ENCODE data around the gene CPT1C. TPM values are rescaled to one million over a fixed set of nuclear protein-coding genes. Genes with fewer than 3 reads are reported as not detected.

The CPT1C gene
- total and polyA plus RNA-seq, 4 donors: 0.37 to 0.75 (median 0.59) TPM

DNA sequence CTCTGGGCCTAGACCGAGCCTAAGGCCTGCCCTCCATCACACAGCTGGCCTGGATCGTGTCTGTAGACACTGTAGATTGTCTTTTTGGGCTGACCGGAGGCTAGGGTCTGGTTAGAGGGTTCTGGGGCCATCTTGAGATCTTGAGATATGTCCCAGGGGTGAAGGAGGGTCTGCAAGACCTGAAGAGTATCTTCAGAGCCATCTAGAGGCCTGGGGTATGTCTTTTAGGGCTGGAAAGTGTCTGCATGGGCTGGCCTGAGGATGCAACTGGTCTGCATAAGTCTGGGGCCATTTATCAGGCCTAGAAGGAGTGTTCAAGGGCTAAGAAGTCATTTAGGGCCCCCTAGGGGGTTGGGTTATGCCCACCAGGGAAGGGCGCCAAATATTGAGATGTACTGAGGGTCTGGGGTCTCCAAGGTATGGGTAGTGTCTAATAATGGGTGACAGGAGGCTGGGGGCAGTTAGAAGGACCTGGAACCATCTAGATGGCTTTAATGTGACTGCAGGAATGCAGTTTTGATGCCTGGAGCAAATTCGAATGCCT lies 48.4 kb upstream of the CPT1C start:
- Histone ChIP-seq H3K9me3 (ENCODE audit: control insufficient read depth in 4 of 4, low read length in 3 of 4) (no peaks in the 10 kb centered on the region), H3K4me3 (ENCODE audit: low read depth in 1 of 3, low read length in 3 of 3) (peak overlapping the region; percentile 76 to 99 (median 81)), H3K36me3 (ENCODE audit: control insufficient read depth in 4 of 4, insufficient read depth in 3 of 4, low read depth in 1 of 4, low read length in 3 of 4) (peaks cover 2 to 9% (median 7%) of the 10 kb centered on the region in 4 donors), H3K27me3 (ENCODE audit: control insufficient read depth in 4 of 4, insufficient read depth in 4 of 4, low read length in 3 of 4) (no peaks in the 10 kb centered on the region), H3K4me1 (ENCODE audit: control insufficient read depth in 4 of 4, insufficient read depth in 4 of 4, low read length in 3 of 4) (peaks cover 0 to 32% (median 17%) of the 10 kb centered on the region in 4 donors), H3K9ac (ENCODE audit: low read depth in 1 of 2, low read length in 2 of 2) (peak overlapping the region; percentile 73 to 98), H3K27ac (ENCODE audit: low read depth in 1 of 2, low read length in 2 of 2) (peak overlapping the region; percentile 70 to 84)
- 10% methylated on average over 5 of the region's 5 CpGs for whole genome bisulfite sequencing
- no peak for DNase-seq (ENCODE audit: low spot score)
- TF ChIP-seq HNF4G (IDR thresholded peaks at IDR 0.05) (no peak), GABPA (IDR thresholded peaks at IDR 0.05 in 1 of 2, conservative IDR thresholded peaks at IDR 0.05 in 1 of 2) (no peak), HNF4A (conservative IDR thresholded peaks at IDR 0.05) (no peak), RXRA (IDR thresholded peaks at IDR 0.05) (no peak)
- TF ChIP-seq, protein P1, sequence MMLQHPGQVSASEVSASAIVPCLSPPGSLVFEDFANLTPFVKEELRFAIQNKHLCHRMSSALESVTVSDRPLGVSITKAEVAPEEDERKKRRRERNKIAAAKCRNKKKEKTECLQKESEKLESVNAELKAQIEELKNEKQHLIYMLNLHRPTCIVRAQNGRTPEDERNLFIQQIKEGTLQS (IDR thresholded peaks at IDR 0.05): no peak
- TF ChIP-seq, protein P2, sequence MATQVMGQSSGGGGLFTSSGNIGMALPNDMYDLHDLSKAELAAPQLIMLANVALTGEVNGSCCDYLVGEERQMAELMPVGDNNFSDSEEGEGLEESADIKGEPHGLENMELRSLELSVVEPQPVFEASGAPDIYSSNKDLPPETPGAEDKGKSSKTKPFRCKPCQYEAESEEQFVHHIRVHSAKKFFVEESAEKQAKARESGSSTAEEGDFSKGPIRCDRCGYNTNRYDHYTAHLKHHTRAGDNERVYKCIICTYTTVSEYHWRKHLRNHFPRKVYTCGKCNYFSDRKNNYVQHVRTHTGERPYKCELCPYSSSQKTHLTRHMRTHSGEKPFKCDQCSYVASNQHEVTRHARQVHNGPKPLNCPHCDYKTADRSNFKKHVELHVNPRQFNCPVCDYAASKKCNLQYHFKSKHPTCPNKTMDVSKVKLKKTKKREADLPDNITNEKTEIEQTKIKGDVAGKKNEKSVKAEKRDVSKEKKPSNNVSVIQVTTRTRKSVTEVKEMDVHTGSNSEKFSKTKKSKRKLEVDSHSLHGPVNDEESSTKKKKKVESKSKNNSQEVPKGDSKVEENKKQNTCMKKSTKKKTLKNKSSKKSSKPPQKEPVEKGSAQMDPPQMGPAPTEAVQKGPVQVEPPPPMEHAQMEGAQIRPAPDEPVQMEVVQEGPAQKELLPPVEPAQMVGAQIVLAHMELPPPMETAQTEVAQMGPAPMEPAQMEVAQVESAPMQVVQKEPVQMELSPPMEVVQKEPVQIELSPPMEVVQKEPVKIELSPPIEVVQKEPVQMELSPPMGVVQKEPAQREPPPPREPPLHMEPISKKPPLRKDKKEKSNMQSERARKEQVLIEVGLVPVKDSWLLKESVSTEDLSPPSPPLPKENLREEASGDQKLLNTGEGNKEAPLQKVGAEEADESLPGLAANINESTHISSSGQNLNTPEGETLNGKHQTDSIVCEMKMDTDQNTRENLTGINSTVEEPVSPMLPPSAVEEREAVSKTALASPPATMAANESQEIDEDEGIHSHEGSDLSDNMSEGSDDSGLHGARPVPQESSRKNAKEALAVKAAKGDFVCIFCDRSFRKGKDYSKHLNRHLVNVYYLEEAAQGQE (IDR thresholded peaks at IDR 0.05): no peak
- TF ChIP-seq, protein P3, sequence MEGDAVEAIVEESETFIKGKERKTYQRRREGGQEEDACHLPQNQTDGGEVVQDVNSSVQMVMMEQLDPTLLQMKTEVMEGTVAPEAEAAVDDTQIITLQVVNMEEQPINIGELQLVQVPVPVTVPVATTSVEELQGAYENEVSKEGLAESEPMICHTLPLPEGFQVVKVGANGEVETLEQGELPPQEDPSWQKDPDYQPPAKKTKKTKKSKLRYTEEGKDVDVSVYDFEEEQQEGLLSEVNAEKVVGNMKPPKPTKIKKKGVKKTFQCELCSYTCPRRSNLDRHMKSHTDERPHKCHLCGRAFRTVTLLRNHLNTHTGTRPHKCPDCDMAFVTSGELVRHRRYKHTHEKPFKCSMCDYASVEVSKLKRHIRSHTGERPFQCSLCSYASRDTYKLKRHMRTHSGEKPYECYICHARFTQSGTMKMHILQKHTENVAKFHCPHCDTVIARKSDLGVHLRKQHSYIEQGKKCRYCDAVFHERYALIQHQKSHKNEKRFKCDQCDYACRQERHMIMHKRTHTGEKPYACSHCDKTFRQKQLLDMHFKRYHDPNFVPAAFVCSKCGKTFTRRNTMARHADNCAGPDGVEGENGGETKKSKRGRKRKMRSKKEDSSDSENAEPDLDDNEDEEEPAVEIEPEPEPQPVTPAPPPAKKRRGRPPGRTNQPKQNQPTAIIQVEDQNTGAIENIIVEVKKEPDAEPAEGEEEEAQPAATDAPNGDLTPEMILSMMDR (IDR thresholded peaks at IDR 0.05; ENCODE audit: low read depth, low read length, missing input control): no peak

DNA sequence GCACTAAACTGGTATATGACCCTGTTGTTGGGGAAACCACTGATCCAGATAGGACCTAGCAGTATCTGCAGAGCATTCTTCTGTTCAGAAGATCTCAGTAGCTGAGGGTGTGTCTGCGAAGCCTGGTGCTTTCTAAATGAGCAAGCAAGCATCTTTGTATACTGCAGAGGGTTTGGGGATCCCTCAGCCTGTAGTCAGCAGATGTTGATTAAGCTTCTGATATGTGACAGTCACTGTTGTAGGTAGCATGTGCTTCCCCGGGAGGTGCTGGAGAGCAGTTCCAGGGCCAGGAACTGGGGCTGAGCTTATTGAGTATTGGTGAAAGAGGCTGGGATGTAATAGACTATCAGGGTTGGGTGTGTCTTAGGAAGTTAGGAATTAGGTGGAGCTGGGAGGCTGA lies 47.5 kb upstream of the CPT1C start:
- no peak for DNase-seq (ENCODE audit: low spot score)
- H3K9ac ChIP-seq (ENCODE audit: low read depth in 1 of 2, low read length in 2 of 2): peak overlapping the region in 1 of 2 donors; percentile 98
- peaks cover 2 to 9% (median 7%) of the 10 kb centered on the region in 4 donors for H3K36me3 ChIP-seq (ENCODE audit: control insufficient read depth in 4 of 4, insufficient read depth in 3 of 4, low read depth in 1 of 4, low read length in 3 of 4)
- H3K4me3 ChIP-seq (ENCODE audit: low read depth in 1 of 3, low read length in 3 of 3): no peak overlapping the region
- H3K4me1 ChIP-seq (ENCODE audit: control insufficient read depth in 4 of 4, insufficient read depth in 4 of 4, low read length in 3 of 4): peaks cover 0 to 32% (median 16%) of the 10 kb centered on the region in 4 donors
- WGBS: 88% methylated on average over 2 of the region's 2 CpGs
- no peaks in the 10 kb centered on the region for H3K27me3 ChIP-seq (ENCODE audit: control insufficient read depth in 4 of 4, insufficient read depth in 4 of 4, low read length in 3 of 4)
- no peak overlapping the region for H3K27ac ChIP-seq (ENCODE audit: low read depth in 1 of 2, low read length in 2 of 2)
- H3K9me3 ChIP-seq (ENCODE audit: control insufficient read depth in 4 of 4, low read length in 3 of 4): no peaks in the 10 kb centered on the region
- TF ChIP-seq TAF1 (conservative IDR thresholded peaks at IDR 0.05) (no peak), SP1 (IDR thresholded peaks at IDR 0.05) (no peak), YY1 (IDR thresholded peaks at IDR 0.05) (no peak), GABPA (IDR thresholded peaks at IDR 0.05 in 1 of 2, conservative IDR thresholded peaks at IDR 0.05 in 1 of 2) (no peak), JUND (IDR thresholded peaks at IDR 0.05) (no peak), RAD21 (IDR thresholded peaks at IDR 0.05) (no peak), HNF4G (IDR thresholded peaks at IDR 0.05) (no peak), EGR1 (IDR thresholded peaks at IDR 0.05; ENCODE audit: low read depth in 2 of 2) (no peak), FOXA1 (IDR thresholded peaks at IDR 0.05) (no peak), RXRA (IDR thresholded peaks at IDR 0.05) (no peak)
- TF ChIP-seq, protein P1 (IDR thresholded peaks at IDR 0.05): no peak
- TF ChIP-seq, protein P4, sequence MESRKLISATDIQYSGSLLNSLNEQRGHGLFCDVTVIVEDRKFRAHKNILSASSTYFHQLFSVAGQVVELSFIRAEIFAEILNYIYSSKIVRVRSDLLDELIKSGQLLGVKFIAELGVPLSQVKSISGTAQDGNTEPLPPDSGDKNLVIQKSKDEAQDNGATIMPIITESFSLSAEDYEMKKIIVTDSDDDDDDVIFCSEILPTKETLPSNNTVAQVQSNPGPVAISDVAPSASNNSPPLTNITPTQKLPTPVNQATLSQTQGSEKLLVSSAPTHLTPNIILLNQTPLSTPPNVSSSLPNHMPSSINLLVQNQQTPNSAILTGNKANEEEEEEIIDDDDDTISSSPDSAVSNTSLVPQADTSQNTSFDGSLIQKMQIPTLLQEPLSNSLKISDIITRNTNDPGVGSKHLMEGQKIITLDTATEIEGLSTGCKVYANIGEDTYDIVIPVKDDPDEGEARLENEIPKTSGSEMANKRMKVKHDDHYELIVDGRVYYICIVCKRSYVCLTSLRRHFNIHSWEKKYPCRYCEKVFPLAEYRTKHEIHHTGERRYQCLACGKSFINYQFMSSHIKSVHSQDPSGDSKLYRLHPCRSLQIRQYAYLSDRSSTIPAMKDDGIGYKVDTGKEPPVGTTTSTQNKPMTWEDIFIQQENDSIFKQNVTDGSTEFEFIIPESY (IDR thresholded peaks at IDR 0.05): no peak
- TF ChIP-seq, protein P5, sequence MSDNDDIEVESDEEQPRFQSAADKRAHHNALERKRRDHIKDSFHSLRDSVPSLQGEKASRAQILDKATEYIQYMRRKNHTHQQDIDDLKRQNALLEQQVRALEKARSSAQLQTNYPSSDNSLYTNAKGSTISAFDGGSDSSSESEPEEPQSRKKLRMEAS (IDR thresholded peaks at IDR 0.05): no peak
- TF ChIP-seq, protein P2 (IDR thresholded peaks at IDR 0.05): no peak
- TF ChIP-seq, protein P3 (IDR thresholded peaks at IDR 0.05; ENCODE audit: low read depth, low read length, missing input control): no peak

Measured in liver (tissue), 9 donors.